ENCODE data around the gene GRK3.

- TF ChIP-seq L3MBTL2 (conservative IDR thresholded peaks at IDR 0.05) = no peak
- no peak for TF ChIP-seq SUZ12 (IDR thresholded peaks at IDR 0.05)
- no peak for TF ChIP-seq FOXA1 (IDR thresholded peaks at IDR 0.05)
- TF ChIP-seq FOXM1 (IDR thresholded peaks at IDR 0.05; ENCODE audit: borderline replicate concordance) = no peak
- no peak for TF ChIP-seq HDGF (IDR thresholded peaks at IDR 0.05; ENCODE audit: borderline replicate concordance)
- TF ChIP-seq FOXK2 (IDR thresholded peaks at IDR 0.05) = no peak
- TF ChIP-seq SP1 (IDR thresholded peaks at IDR 0.05) = no peak
- TF ChIP-seq BHLHE40 (IDR thresholded peaks at IDR 0.05; ENCODE audit: borderline replicate concordance) = no peak
- TF ChIP-seq ARNT (IDR thresholded peaks at IDR 0.05) = no peak
- no peak for TF ChIP-seq CTBP1 (IDR thresholded peaks at IDR 0.05; ENCODE audit: borderline replicate concordance)
These were observed 8.3 kb downstream of the GRK3 start for GRCh38 chr22:25572708-25573171.
